IPS-15b (cell line): ENCODE data around the gene PARD3.

Experiments used
- H3K27me3 ChIP-seq: one replicate; pipeline ENCODE4 v1.6.1; 2013; ENCODE audit warnings: low read length; ENCODE audit not compliant: control insufficient read depth, insufficient read depth
- H3K36me3 ChIP-seq: one replicate; pipeline ENCODE4 v1.6.1; 2013; ENCODE audit warnings: low read length; ENCODE audit not compliant: control insufficient read depth, insufficient read depth
- H3K4me1 ChIP-seq: one replicate; pipeline ENCODE4 v1.6.1; 2013; ENCODE audit warnings: mild to moderate bottlenecking, low read length; ENCODE audit not compliant: control insufficient read depth, insufficient read depth
- H3K4me3 ChIP-seq: one replicate; pipeline ENCODE4 v1.5.1; 2013; ENCODE audit warnings: low read depth, low read length
- H3K9ac ChIP-seq: one replicate; pipeline ENCODE4 v1.6.1; 2013; ENCODE audit warnings: low read depth, mild to moderate bottlenecking, low read length
- H3K9me3 ChIP-seq: one replicate; pipeline ENCODE4 v1.6.1; 2013; ENCODE audit warnings: mild to moderate bottlenecking, low read length; ENCODE audit not compliant: control insufficient read depth, insufficient read depth

The PARD3 gene

GRCh38 chr10:34731213-34731612 lies 83.9 kb downstream of the PARD3 start:
- Histone ChIP-seq H3K4me3 (no peak overlapping the region), H3K27me3 (no peaks in the 10 kb centered on the region), H3K4me1 (peaks cover 5% of the 10 kb centered on the region), H3K9me3 (no peaks in the 10 kb centered on the region), H3K36me3 (no peaks in the 10 kb centered on the region), H3K9ac (no peak overlapping the region)

DNA sequence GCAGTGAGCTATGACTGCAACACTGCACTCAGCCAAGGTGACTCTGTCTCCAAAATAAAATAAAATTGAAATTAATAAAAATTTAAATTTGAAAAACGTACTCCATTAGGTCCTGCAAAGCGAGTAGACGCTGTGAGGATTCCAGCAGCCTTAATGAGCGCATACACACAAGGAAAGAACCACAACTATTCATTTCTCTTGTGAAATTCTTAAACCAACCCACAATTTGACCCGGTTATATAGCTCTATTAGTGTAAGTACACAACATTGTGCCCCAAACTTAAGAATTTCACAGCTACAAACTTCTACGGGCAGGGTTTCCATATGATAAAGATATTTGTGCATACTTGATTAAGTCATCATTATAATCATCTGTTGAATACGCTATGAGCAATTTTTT lies 84.4 kb downstream of the PARD3 start:
- H3K4me1 ChIP-seq: peaks cover 5% of the 10 kb centered on the region
- H3K9ac ChIP-seq: no peak overlapping the region
- H3K27me3 ChIP-seq: no peaks in the 10 kb centered on the region
- H3K36me3 ChIP-seq: no peaks in the 10 kb centered on the region
- H3K9me3 ChIP-seq: no peaks in the 10 kb centered on the region
- no peak overlapping the region for H3K4me3 ChIP-seq

- Histone ChIP-seq H3K4me1 (peaks cover 5% of the 10 kb centered on the region), H3K36me3 (no peaks in the 10 kb centered on the region), H3K4me3 (no peak overlapping the region), H3K27me3 (no peaks in the 10 kb centered on the region), H3K9me3 (no peaks in the 10 kb centered on the region), H3K9ac (no peak overlapping the region)
Observed at GRCh38 chr10:34729619-34730018, 85.5 kb downstream of the PARD3 start.

DNA sequence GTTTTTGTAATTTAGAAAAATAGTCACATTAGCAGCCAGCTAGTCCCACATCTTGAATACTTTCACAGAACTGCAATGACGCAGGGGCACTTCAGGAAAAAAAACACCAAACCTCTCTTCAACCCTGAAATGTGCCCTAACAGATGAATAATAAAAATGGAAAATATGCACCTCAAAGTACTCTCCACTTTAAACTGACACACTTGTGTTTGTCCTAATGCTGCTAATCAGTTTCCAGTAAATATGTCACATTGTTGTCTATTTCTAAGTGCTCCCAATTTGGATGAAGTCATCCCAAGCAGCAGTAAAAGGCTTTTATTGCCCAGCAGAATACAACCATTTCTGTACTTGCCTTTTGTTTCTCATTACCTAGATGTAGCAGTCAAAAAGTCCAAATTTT lies 86.7 kb downstream of the PARD3 start:
- Histone ChIP-seq H3K36me3 (no peaks in the 10 kb centered on the region), H3K27me3 (no peaks in the 10 kb centered on the region), H3K9ac (no peak overlapping the region), H3K9me3 (no peaks in the 10 kb centered on the region), H3K4me1 (peaks cover 5% of the 10 kb centered on the region), H3K4me3 (no peak overlapping the region)

GRCh38 chr10:34727595-34728033 lies 87.5 kb downstream of the PARD3 start:
- no peaks in the 10 kb centered on the region for H3K9me3 ChIP-seq
- H3K9ac ChIP-seq: no peak overlapping the region
- H3K4me1 ChIP-seq: peaks cover under 1% of the 10 kb centered on the region
- H3K27me3 ChIP-seq: no peaks in the 10 kb centered on the region
- H3K4me3 ChIP-seq: no peak overlapping the region
- H3K36me3 ChIP-seq: no peaks in the 10 kb centered on the region

DNA sequence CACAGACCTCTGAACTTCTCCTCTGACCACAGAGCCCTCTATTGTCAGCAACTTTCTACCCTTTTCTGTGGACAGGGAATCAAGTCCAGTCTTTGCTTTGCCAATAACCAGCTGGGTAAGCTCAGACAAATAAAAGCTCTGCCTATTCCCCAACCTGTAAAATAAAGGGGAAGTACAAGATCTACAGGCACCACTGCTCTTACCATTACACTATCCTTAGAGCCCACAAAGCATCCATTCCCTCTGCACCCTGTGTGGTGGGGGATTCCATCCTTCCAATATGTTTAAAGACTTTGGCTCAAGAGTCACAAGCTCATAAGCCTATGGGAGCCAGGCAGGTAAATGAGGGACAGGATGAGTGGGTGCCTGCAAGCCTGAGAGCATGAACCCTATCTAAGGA lies 88.2 kb downstream of the PARD3 start:
- Histone ChIP-seq H3K36me3 (no peaks in the 10 kb centered on the region), H3K4me1 (no peaks in the 10 kb centered on the region), H3K9me3 (no peaks in the 10 kb centered on the region), H3K9ac (no peak overlapping the region), H3K27me3 (no peaks in the 10 kb centered on the region), H3K4me3 (no peak overlapping the region)

- H3K4me3 ChIP-seq: no peak overlapping the region
- H3K9me3 ChIP-seq: no peaks in the 10 kb centered on the region
- no peak overlapping the region for H3K9ac ChIP-seq
- H3K4me1 ChIP-seq: no peaks in the 10 kb centered on the region
- no peaks in the 10 kb centered on the region for H3K36me3 ChIP-seq
- H3K27me3 ChIP-seq: no peaks in the 10 kb centered on the region
Observed at GRCh38 chr10:34723750-34724149, 91.3 kb downstream of the PARD3 start.

DNA sequence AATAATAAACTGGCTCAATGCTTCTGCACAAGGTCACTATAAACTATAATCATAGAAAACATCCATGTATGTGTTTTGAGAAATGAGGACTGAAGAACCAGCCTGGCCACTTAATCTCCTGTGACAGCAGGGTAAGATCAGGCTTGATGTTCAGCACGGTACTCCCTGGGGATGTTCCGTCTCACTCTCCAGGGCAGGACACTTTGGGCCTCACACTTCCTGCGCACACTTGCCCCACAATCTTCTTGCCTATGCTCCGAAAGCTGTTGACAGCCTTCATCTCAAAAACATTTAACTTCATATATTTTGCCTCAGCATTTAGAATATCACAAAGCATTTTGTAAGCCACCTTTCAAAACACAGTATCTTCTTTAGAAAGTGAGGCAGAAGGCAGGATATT lies 92.7 kb downstream of the PARD3 start:
- no peaks in the 10 kb centered on the region for H3K9me3 ChIP-seq
- H3K9ac ChIP-seq: no peak overlapping the region
- no peaks in the 10 kb centered on the region for H3K27me3 ChIP-seq
- H3K4me1 ChIP-seq: no peaks in the 10 kb centered on the region
- no peaks in the 10 kb centered on the region for H3K36me3 ChIP-seq
- H3K4me3 ChIP-seq: no peak overlapping the region

DNA sequence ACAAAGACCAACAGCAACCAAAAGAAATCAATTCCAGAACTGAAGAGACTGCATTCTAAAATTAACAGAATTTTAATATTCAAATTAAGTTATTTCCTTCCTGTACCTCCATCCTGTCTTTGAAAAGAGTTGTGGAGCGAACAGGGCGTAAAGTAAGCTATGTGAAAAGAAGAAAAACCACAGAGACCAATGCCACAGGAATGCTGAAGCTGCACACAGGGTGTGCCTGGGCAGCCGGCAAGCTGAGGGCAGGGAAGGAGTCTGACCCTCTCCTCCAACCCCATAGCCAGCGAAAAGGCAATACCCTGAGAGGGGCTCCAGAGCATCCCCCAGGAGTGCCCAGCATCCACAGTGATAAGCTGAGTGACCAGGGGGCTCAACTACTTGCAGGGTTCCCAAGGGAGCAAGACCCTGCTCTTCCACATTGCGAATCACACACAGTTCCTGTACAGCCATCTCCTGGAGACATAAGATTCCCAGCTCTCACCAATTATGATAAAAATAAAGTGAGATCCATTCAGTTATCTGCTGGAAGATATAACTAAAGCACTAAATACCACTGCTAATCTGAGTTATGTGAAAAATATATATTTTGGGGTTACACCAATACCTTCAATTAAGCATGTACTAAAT lies 93.8 kb downstream of the PARD3 start:
- H3K4me3 ChIP-seq: no peak overlapping the region
- H3K9ac ChIP-seq: no peak overlapping the region

GRCh38 chr10:34719746-34720145 lies 95.3 kb downstream of the PARD3 start:
- Histone ChIP-seq H3K27me3 (no peaks in the 10 kb centered on the region), H3K9ac (no peak overlapping the region), H3K4me1 (no peaks in the 10 kb centered on the region)

More for the DNA sequence above, 93.8 kb downstream of the PARD3 start:
- H3K36me3 ChIP-seq: no peaks in the 10 kb centered on the region
- H3K27me3 ChIP-seq: no peaks in the 10 kb centered on the region
- no peaks in the 10 kb centered on the region for H3K9me3 ChIP-seq
- no peaks in the 10 kb centered on the region for H3K4me1 ChIP-seq

DNA sequence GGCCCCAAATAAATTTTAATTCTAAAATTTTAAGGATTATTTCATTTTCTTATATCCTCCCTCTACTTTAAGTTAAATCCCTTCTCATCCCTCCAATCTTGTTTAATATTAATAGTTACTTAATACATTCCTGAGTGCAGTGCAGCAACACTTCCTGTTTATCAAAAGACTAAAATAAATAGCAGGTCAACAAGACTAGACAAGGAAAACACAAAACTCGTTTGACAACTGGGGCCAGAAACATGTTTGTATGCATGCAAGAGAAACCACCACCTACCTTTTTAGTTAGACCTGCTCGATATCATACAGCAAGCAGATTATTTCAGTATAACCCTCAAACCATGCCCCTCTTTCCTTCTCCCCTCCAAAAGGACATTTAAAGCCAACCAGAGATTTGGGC lies 95.8 kb downstream of the PARD3 start:
- Histone ChIP-seq H3K4me3 (no peak overlapping the region), H3K9ac (no peak overlapping the region), H3K4me1 (no peaks in the 10 kb centered on the region)

More at GRCh38 chr10:34719746-34720145, 95.3 kb downstream of the PARD3 start:
- no peaks in the 10 kb centered on the region for H3K36me3 ChIP-seq
- H3K4me3 ChIP-seq: no peak overlapping the region
- no peaks in the 10 kb centered on the region for H3K9me3 ChIP-seq

DNA sequence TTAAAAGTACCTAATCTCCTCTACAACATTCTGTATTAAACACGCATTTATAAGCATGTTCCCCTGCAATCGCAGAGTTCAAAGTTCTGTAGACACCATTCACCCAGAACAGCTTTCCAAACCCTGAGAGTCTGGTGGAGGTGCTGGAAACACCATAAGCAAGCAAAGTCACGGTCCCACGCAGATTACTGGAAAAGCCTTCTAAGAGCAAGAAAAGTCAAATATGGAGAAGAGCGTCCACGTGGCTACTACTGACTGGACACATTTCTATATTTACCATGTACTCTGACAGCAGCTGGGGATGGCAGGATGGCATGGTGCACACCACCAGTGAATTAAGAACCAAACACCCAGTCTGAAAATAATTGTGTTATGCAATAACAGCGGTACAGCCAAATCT lies 97.7 kb downstream of the PARD3 start:
- Histone ChIP-seq H3K4me1 (no peaks in the 10 kb centered on the region), H3K4me3 (no peak overlapping the region), H3K27me3 (no peaks in the 10 kb centered on the region), H3K9ac (no peak overlapping the region), H3K36me3 (no peaks in the 10 kb centered on the region), H3K9me3 (no peaks in the 10 kb centered on the region)

More for the DNA sequence above, 95.8 kb downstream of the PARD3 start:
- H3K27me3 ChIP-seq: no peaks in the 10 kb centered on the region
- H3K9me3 ChIP-seq: no peaks in the 10 kb centered on the region
- H3K36me3 ChIP-seq: no peaks in the 10 kb centered on the region
